RWPE1 (cell line): Measurements from ENCODE around the gene AKT2.
A peak's percentile ranks its signal among the peaks of the same experiment; 100 is the strongest.

ENCODE experiments used
- CTCF ChIA-PET: fragments of 350-600 bp; sonication (Branson Sonifier 250); formaldehyde crosslinking; extraction: SDS; loops from one replicate; lab custom pipeline; 2021; lab: Yijun Ruan, JAX
- POLR2A ChIA-PET: fragments of 400-600 bp; formaldehyde crosslinking; extraction: SDS; loops from one replicate; lab custom pipeline; 2020; ENCODE audit warnings: antibody characterized with exemption; ENCODE audit not compliant: low non-redundant PET; lab: Yijun Ruan, JAX
- DNase-seq: peaks from one replicate; pipeline ENCODE4 v3.0.0; 2012; ENCODE audit warnings: low spot score
- H3K27ac ChIP-seq: fragments of 450-650 bp; 2 replicates; pipeline ENCODE4 v1.5.1; 2017
- CTCF ChIP-seq: fragments of 450-650 bp; conservative IDR thresholded peaks from 2 replicates; pipeline ENCODE4 v1.5.1; 2017; ENCODE audit warnings: low read depth, mild to moderate bottlenecking

The AKT2 gene

GRCh38 chr19:40193587-40193849 is 91.6 kb downstream of the AKT2 start:
- ChIA-PET CTCF (no interaction called here), POLR2A (no interaction called here)
- no peak for DNase-seq
- TF ChIP-seq CTCF: no peak
- H3K27ac ChIP-seq: no peak overlapping the region

- TF ChIP-seq CTCF: no peak
- H3K27ac ChIP-seq: no peak overlapping the region
- POLR2A ChIA-PET: no interaction called here
- no peak for DNase-seq
- CTCF ChIA-PET: no interaction called here
These were observed 92.2 kb downstream of the AKT2 start for GRCh38 chr19:40192758-40193586.

DNA sequence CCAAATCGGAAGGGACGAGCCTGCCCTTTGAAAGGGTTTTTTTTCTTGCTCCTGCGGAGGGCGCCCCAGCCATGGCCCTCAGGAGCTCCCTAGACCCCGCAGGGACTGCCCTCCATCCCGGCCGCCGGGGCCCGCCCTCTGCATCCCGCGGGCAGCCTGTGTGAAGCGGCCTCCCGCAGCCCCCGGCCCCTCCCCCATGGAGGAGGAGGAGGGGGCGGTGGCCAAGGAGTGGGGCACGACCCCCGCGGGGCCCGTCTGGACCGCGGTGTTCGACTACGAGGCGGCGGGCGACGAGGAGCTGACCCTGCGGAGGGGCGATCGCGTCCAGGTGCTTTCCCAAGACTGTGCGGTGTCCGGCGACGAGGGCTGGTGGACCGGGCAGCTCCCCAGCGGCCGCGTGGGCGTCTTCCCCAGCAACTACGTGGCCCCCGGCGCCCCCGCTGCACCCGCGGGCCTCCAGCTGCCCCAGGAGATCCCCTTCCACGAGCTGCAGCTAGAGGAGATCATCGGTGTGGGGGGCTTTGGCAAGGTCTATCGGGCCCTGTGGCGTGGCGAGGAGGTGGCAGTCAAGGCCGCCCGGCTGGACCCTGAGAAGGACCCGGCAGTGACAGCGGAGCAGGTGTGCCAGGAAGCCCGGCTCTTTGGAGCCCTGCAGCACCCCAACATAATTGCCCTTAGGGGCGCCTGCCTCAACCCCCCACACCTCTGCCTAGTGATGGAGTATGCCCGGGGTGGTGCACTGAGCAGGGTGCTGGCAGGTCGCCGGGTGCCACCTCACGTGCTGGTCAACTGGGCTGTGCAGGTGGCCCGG is 93.1 kb downstream of the AKT2 start:
- ChIA-PET CTCF (no interaction called here), POLR2A (no interaction called here)
- no peak for TF ChIP-seq CTCF
- H3K27ac ChIP-seq: peak overlapping the region; percentile 80
- DNase-seq: peak; percentile 12

- no peak for TF ChIP-seq CTCF
- H3K27ac ChIP-seq: peak within 1 kb of the TSS; percentile 80
- ChIA-PET CTCF (interaction anchor here (1.2 kb wide), 1 partner anchor 221 kb away, joined by 3 read pairs; no protein-coding TSS in a partner anchor), POLR2A (interaction anchor here (0.7 kb wide), 1 partner anchor 12 kb away, joined by 4 read pairs; no protein-coding TSS in a partner anchor)
- DNase-seq: peak; percentile 71
These were observed 94.0 kb downstream of the AKT2 start, which contains the start of gene MAP3K10 for GRCh38 chr19:40190891-40191835. TSS of gene MAP3K10 (plus strand) at chr19:40191426. CDS start at chr19:40192032, 606 bp downstream.

GRCh38 chr19:40184273-40184672 is 100.9 kb downstream of the AKT2 start:
- H3K27ac ChIP-seq: no peak overlapping the region
- ChIA-PET CTCF (interaction anchor here (0.6 kb wide), 2 partner anchors 24 to 213 kb away, joined by 3 to 4 read pairs; no protein-coding TSS in a partner anchor), POLR2A (interaction anchor here (0.6 kb wide), 1 partner anchor 27 kb away, joined by 4 read pairs; no protein-coding TSS in a partner anchor)
- no peak for DNase-seq
- no peak for TF ChIP-seq CTCF
